Ovary (tissue), 3 donors: ENCODE data around the gene NF1.

Experiments used
- CTCF ChIP-seq, 3 donors: fragments of 450-650 bp in 2 of 3; fragments of 200-600 bp in 1 of 3; IDR thresholded peaks; one replicate each; pipeline versions ENCODE4 v1.5.1 to v1.8.0; 2016 to 2022; ENCODE audit warnings: antibody characterized with exemption in 3 of 3, mild to moderate bottlenecking in 1 of 3
- EP300 ChIP-seq: sonication (generic); formaldehyde crosslinking; IDR thresholded peaks from one replicate; pipeline ENCODE4 v1.6.1; 2017; ENCODE audit warnings: antibody characterized with exemption
- POLR2A ChIP-seq: fragments of 450-650 bp; IDR thresholded peaks from one replicate; pipeline ENCODE4 v1.6.1; 2017; ENCODE audit warnings: antibody characterized with exemption, mild to moderate bottlenecking, moderate library complexity
- donor health status: DM: no; HTN: no; CAD: no.

GRCh38 chr17:31311526-31311925 lies 216.7 kb downstream of the NF1 start:
- no peak for TF ChIP-seq POLR2A
- TF ChIP-seq CTCF (IDR thresholded peaks at IDR 0.05): no peak
- no peak for TF ChIP-seq EP300
